ENCODE measurements around the gene BPI.

Gene BPI

DNA sequence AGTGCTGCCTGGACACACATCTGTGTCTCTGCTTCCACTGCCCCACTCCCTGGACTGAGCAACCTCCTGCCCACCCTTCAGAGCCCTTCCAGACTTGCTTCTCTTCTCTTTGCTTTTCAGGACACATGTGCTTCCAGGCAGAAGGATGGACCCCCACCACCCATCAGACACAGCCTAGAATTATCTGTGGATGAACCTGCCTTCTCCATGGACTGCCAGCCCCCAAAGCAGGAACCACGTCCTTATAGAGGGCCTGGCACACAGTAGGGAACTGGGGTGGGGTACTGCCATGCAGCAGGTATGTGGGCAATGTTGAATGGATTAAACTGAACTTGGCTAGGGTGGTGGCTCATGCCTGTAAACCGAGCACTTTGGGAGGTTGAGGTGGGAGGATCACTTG is 47.0 kb upstream of the BPI start:
- no CpG with 5 or more reads among the region's 2 CpGs for whole genome bisulfite sequencing (ENCODE audit: extremely low coverage, insufficient coverage, insufficient read length)
- Histone ChIP-seq H3K27ac (ENCODE audit: low read depth, low read length) (no peak overlapping the region), H2AFZ (ENCODE audit: insufficient read depth, low read length, poor library complexity) (no peak overlapping the region)

DNA sequence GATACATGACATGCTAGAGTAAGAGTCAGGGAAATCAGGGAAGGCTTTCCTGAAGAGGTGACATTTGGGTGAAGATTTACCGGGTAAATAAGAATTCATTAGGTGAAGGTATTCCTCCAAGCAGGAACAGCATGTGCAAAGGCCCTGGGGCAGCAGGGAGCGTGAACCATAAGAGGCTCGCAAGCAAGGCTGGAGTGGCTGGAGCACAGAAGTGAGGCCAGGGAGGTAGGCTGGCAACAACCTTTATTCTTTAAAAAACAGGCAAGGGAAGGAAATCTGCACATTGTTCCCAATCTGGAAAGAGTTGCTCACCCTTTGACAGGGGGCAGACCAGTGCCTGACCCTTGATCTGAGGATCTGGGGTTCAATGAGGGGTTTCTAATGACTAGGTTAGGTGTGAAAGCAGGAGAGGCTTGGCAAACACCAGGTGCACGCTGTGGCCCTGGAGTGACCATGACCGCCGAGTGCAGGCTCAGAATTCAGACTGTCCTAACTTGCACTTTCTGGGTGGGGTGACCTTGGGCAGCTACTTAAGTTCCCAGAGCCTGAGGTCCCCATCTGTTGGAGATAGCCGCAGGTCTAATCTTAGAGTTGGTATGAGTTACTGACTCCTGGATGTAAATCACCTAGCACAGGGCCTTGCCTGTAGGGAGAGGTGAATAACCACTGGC is 45.3 kb upstream of the BPI start:
- no peak overlapping the region for H3K18ac ChIP-seq (ENCODE audit: low read length)

More for the DNA sequence above, 47.0 kb upstream of the BPI start:
- no peaks in the 10 kb centered on the region for H3K79me1 ChIP-seq (ENCODE audit: low read length)
- no peak overlapping the region for H4K91ac ChIP-seq (ENCODE audit: low read depth, low read length)
- no peak for DNase-seq
- H3K4ac ChIP-seq (ENCODE audit: low read depth, low read length) = no peak overlapping the region
- H2BK5ac ChIP-seq (ENCODE audit: low read depth, low read length, poor library complexity) = no peak overlapping the region
- H3K79me2 ChIP-seq (ENCODE audit: control insufficient read depth, insufficient read depth, low read length, poor library complexity) = no peaks in the 10 kb centered on the region
- no peak overlapping the region for H2BK120ac ChIP-seq (ENCODE audit: insufficient read depth, low read length, poor library complexity)
- no peak overlapping the region for H2AK5ac ChIP-seq (ENCODE audit: low read length)
- H4K12ac ChIP-seq (ENCODE audit: low read depth, low read length) = no peak overlapping the region
- H2BK12ac ChIP-seq (ENCODE audit: low read length) = no peak overlapping the region
- H3K36me3 ChIP-seq (ENCODE audit: control insufficient read depth in 1 of 2, insufficient read depth in 2 of 2, low read length in 2 of 2) = no peaks in the 10 kb centered on the region
- peaks cover 24% of the 10 kb centered on the region for H3K27me3 ChIP-seq (ENCODE audit: insufficient read depth, low read length)
- no peak overlapping the region for H3K9ac ChIP-seq (ENCODE audit: low read length)
- no peak overlapping the region for H3K4me3 ChIP-seq (ENCODE audit: low read depth, low read length)
- no peak overlapping the region for H3K18ac ChIP-seq (ENCODE audit: low read length)
- no peak overlapping the region for H3K14ac ChIP-seq (ENCODE audit: low read length)
- H3K4me2 ChIP-seq (ENCODE audit: low read length) = no peak overlapping the region
- H3K9me3 ChIP-seq (ENCODE audit: insufficient read depth, low read depth, low read length) = peaks cover 5% of the 10 kb centered on the region
- H4K8ac ChIP-seq (ENCODE audit: low read depth, low read length) = no peak overlapping the region
- H3K4me1 ChIP-seq (ENCODE audit: control insufficient read depth in 1 of 2, insufficient read depth in 2 of 2, low read length in 2 of 2) = no peaks in the 10 kb centered on the region
- no peak overlapping the region for H3K23ac ChIP-seq (ENCODE audit: low read length)

DNA sequence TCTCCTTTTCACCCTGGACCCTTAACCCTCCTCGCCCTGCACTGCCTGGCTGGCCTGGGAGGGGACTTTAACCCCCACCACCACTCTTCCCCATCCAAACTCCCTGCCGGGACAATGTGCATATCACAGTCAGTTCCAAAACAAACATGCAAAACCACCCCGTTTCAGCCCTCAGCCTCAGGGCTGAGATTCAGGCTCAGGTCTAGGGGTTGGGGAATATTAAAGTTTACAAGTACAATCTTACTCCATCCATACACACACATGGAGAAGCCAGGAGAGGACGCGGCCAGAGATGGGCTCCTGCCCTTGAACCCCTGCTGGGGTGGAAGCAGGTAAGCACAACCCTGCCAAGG is 44.0 kb upstream of the BPI start:
- H3K18ac ChIP-seq (ENCODE audit: low read length) = no peak overlapping the region
- H2BK120ac ChIP-seq (ENCODE audit: insufficient read depth, low read length, poor library complexity) = no peak overlapping the region
- no peak overlapping the region for H3K14ac ChIP-seq (ENCODE audit: low read length)
- no CpG with 5 or more reads among the region's 5 CpGs for WGBS (ENCODE audit: extremely low coverage, insufficient coverage, insufficient read length)
- no peak overlapping the region for H4K12ac ChIP-seq (ENCODE audit: low read depth, low read length)
- peaks cover 6% of the 10 kb centered on the region for H3K9me3 ChIP-seq (ENCODE audit: insufficient read depth, low read depth, low read length)
- DNase-seq = no peak
- no peak overlapping the region for H2AK5ac ChIP-seq (ENCODE audit: low read length)
- peak overlapping the region; percentile 46 for H3K4me2 ChIP-seq (ENCODE audit: low read length)
- H3K27ac ChIP-seq (ENCODE audit: low read depth, low read length) = no peak overlapping the region
- no peaks in the 10 kb centered on the region for H3K79me2 ChIP-seq (ENCODE audit: control insufficient read depth, insufficient read depth, low read length, poor library complexity)
- no peaks in the 10 kb centered on the region for H3K79me1 ChIP-seq (ENCODE audit: low read length)
- no peak overlapping the region for H3K9ac ChIP-seq (ENCODE audit: low read length)
- H2BK5ac ChIP-seq (ENCODE audit: low read depth, low read length, poor library complexity) = no peak overlapping the region
- no peak overlapping the region for H3K4ac ChIP-seq (ENCODE audit: low read depth, low read length)
- H3K36me3 ChIP-seq (ENCODE audit: control insufficient read depth in 1 of 2, insufficient read depth in 2 of 2, low read length in 2 of 2) = no peaks in the 10 kb centered on the region
- H3K4me1 ChIP-seq (ENCODE audit: control insufficient read depth in 1 of 2, insufficient read depth in 2 of 2, low read length in 2 of 2) = no peaks in the 10 kb centered on the region
- H3K23ac ChIP-seq (ENCODE audit: low read length) = no peak overlapping the region
- H3K4me3 ChIP-seq (ENCODE audit: low read depth, low read length) = peak overlapping the region; percentile 32
- no peak overlapping the region for H2BK12ac ChIP-seq (ENCODE audit: low read length)
- no peak overlapping the region for H4K91ac ChIP-seq (ENCODE audit: low read depth, low read length)
- peaks cover 24% of the 10 kb centered on the region for H3K27me3 ChIP-seq (ENCODE audit: insufficient read depth, low read length)
- no peak overlapping the region for H2AFZ ChIP-seq (ENCODE audit: insufficient read depth, low read length, poor library complexity)
- no peak overlapping the region for H4K8ac ChIP-seq (ENCODE audit: low read depth, low read length)

More for the DNA sequence above, 45.3 kb upstream of the BPI start:
- Histone ChIP-seq H4K12ac (ENCODE audit: low read depth, low read length) (no peak overlapping the region), H3K4me1 (ENCODE audit: control insufficient read depth in 1 of 2, insufficient read depth in 2 of 2, low read length in 2 of 2) (no peaks in the 10 kb centered on the region), H2AFZ (ENCODE audit: insufficient read depth, low read length, poor library complexity) (no peak overlapping the region), H3K79me2 (ENCODE audit: control insufficient read depth, insufficient read depth, low read length, poor library complexity) (no peaks in the 10 kb centered on the region), H2AK5ac (ENCODE audit: low read length) (no peak overlapping the region), H3K36me3 (ENCODE audit: control insufficient read depth in 1 of 2, insufficient read depth in 2 of 2, low read length in 2 of 2) (no peaks in the 10 kb centered on the region), H3K23ac (ENCODE audit: low read length) (no peak overlapping the region), H3K9me3 (ENCODE audit: insufficient read depth, low read depth, low read length) (peaks cover 6% of the 10 kb centered on the region), H3K27me3 (ENCODE audit: insufficient read depth, low read length) (peaks cover 24% of the 10 kb centered on the region), H2BK12ac (ENCODE audit: low read length) (no peak overlapping the region), H3K4me3 (ENCODE audit: low read depth, low read length) (no peak overlapping the region), H2BK5ac (ENCODE audit: low read depth, low read length, poor library complexity) (no peak overlapping the region), H4K91ac (ENCODE audit: low read depth, low read length) (no peak overlapping the region), H3K79me1 (ENCODE audit: low read length) (no peaks in the 10 kb centered on the region), H3K9ac (ENCODE audit: low read length) (no peak overlapping the region), H3K27ac (ENCODE audit: low read depth, low read length) (no peak overlapping the region), H3K4me2 (ENCODE audit: low read length) (no peak overlapping the region), H3K4ac (ENCODE audit: low read depth, low read length) (no peak overlapping the region), H2BK120ac (ENCODE audit: insufficient read depth, low read length, poor library complexity) (no peak overlapping the region), H4K8ac (ENCODE audit: low read depth, low read length) (no peak overlapping the region), H3K14ac (ENCODE audit: low read length) (no peak overlapping the region)
- no CpG with 5 or more reads among the region's 7 CpGs for WGBS (ENCODE audit: extremely low coverage, insufficient coverage, insufficient read length)
- DNase-seq = no peak

DNA sequence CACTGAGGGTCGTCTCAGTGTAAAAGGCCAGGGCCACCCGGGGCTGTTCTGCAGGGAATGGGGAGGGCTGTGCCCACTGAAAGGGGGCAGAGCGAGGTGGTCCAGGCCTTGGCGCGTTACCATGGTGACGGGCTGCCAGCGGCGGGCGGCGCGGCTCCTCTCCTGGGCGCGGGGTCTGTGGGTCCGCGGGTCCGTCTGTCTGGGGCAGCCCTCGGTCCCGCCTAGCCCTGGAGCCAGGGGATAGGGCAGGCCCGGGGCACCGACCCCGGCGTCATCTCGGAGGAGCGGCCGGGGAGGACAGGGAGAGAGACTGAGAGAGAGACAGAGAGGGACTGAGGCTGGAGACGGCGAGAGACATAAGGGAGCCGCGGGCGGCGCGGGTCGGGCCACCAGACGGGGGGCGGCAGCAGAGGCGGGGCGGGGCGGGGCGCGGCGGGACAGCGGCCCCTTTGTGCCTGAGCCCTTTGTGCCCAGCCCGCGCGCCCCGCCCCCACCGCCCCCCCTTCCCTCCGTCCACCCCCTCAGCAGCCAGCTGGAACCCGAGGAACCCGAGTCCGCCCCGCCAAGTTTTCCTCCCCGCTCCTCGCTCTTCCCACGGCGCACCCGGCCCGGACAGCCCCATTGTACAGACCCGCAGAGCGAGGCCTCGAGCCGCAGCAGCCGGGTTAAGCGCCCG is 43.4 kb upstream of the BPI start, which contains the start of gene KIAA1755:
KIAA1755 (minus strand) TSS at position 358 of the 676 bp plus-strand sequence; CDS start at position 123, 235 bp downstream.
- Histone ChIP-seq H3K4me2 (ENCODE audit: low read length) (peak within 1 kb of the TSS; percentile 46), H3K4me1 (ENCODE audit: control insufficient read depth in 1 of 2, insufficient read depth in 2 of 2, low read length in 2 of 2) (no peaks in the 10 kb centered on the region), H4K12ac (ENCODE audit: low read depth, low read length) (no peak within 1 kb of the TSS), H3K79me1 (ENCODE audit: low read length) (no peaks in the 10 kb centered on the region), H4K91ac (ENCODE audit: low read depth, low read length) (no peak within 1 kb of the TSS), H2AFZ (ENCODE audit: insufficient read depth, low read length, poor library complexity) (no peak within 1 kb of the TSS), H3K9ac (ENCODE audit: low read length) (no peak within 1 kb of the TSS), H3K14ac (ENCODE audit: low read length) (no peak within 1 kb of the TSS), H2BK5ac (ENCODE audit: low read depth, low read length, poor library complexity) (no peak within 1 kb of the TSS), H3K27ac (ENCODE audit: low read depth, low read length) (no peak within 1 kb of the TSS), H2AK5ac (ENCODE audit: low read length) (no peak within 1 kb of the TSS), H3K27me3 (ENCODE audit: insufficient read depth, low read length) (peaks cover 24% of the 10 kb centered on the region), H4K8ac (ENCODE audit: low read depth, low read length) (no peak within 1 kb of the TSS), H3K4ac (ENCODE audit: low read depth, low read length) (no peak within 1 kb of the TSS), H3K79me2 (ENCODE audit: control insufficient read depth, insufficient read depth, low read length, poor library complexity) (no peaks in the 10 kb centered on the region), H3K4me3 (ENCODE audit: low read depth, low read length) (peak within 1 kb of the TSS; percentile 32), H3K18ac (ENCODE audit: low read length) (no peak within 1 kb of the TSS), H3K23ac (ENCODE audit: low read length) (no peak within 1 kb of the TSS), H2BK120ac (ENCODE audit: insufficient read depth, low read length, poor library complexity) (no peak within 1 kb of the TSS), H3K36me3 (ENCODE audit: control insufficient read depth in 1 of 2, insufficient read depth in 2 of 2, low read length in 2 of 2) (no peaks in the 10 kb centered on the region), H3K9me3 (ENCODE audit: insufficient read depth, low read depth, low read length) (peaks cover 6% of the 10 kb centered on the region), H2BK12ac (ENCODE audit: low read length) (no peak within 1 kb of the TSS)
- WGBS (ENCODE audit: extremely low coverage, insufficient coverage, insufficient read length) = no CpG with 5 or more reads among the region's 65 CpGs
- peak in 1 of 2 donors; percentile 20 for DNase-seq

All from trophoblast cell (in vitro differentiated cells and primary cell).